NCI-H146 (cell line): ENCODE measurements around the gene HOXA4.
A peak's percentile ranks its signal among the peaks of the same experiment; 100 is the strongest.

ENCODE experiments used
- DNase-seq: peaks from one replicate; lab custom pipeline; 2025; lab: John Stamatoyannopoulos, UW

Gene HOXA4

DNA sequence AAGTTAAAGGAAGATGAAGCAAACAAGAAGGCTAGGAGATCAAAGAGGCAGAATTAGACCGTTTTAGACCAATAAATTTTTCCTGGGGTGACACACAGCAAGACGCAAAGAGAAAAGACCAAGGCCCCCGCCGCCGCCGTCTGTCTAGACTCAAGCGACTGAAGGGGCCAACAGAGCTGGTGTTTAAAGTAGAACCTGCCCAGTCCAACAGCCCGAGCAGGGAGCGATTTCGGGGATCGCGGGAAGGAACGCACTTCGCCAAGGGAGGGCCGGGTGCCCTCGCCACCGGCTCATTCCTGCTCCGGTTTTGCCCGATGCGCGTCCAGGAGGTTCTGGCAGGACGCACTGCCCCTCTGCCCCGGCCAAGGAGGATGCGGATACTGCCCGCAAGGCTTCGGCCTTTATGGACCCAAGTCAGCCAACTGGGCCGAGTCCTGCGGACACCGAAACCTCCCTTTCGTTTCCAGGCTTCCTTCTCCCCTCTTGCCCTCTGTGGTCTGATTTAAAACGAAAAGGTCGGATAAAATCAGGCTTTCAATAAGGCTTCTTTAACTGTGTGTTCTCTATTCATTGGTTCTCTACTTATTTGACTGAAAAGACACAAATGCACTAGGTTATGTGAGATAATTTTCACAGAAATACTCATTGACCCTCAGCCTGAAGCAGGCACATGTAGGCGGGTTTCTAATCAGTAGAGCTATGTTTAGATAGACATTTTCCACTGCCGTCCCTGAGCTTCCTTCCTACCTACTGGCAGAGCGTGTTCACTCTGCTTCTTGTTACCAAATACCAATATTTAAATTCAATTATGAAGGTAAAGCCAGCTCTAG lies 28.1 kb upstream of the HOXA4 start:
- no peak for DNase-seq

DNA sequence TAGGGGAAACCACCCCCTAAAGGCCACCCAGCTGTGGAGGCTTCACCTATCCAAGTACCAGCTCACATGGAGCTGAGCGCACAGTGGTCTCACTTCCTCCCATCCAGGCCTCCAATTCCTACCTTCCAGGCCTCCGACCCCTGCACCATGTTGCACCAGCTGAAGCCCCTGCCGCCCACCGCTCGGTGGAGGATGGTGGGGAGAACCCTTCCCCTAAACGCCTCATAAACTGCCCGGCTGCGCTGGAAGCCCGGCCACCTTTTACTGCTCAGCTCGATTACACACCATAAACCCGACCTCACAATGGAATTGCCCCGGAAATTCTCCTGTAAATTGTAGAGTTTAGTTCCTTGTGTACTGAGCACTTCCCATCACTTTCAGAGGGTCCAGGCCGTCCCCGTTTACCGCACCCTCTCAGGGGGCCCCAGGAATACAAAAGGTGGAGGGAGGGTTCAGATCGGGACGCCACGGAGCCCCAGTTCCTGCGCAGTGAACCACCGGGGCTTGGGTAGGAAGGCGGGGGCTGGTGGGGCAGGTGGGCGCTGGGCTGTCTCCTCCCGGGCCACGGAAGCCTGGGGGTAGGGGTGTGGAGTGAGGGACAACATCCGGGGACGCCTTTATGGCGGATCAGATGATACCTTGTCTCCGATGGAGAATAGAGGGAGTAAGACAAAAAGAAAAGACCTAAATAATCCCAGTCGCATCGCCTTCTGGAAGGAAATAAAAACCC lies 27.3 kb upstream of the HOXA4 start:
- DNase-seq = no peak

DNA sequence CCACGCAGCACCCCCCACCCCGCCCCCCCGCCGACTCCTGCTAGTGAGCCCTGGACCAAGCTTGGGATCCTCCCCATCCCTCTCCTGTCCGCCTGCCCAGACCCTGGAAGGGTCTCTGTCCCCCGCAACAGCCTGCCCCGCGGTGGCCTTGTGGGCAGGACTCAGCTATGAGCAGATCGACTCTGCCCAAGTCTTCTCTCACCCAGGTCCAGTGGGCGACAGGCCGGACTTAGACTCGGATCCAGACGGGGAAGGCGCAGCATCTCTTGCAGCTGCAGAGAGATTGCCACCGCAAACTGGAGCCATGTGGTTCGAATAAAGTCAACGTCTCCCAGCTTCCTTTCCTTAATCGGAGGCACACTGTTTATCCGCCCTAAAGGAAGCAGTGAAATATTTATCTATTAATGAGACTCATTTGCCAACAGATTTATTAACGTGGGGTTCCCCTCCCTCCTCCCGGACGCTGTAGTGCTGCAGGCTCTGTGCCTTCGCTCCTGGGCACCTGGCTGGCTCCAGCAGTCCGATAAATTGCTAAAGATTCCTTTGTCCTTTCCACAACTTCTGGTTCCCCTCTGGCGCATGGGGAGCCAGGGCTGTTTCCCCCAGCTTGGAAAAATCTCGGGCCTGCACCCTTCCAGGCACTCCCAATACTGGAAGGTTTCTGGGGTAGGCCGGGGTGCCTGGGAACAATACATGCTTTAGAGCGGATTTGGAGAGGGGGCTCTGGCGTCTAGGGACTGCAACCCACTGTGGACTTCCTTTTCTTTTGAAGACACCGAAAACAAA lies 26.6 kb upstream of the HOXA4 start:
- DNase-seq = peak; percentile 40

DNA sequence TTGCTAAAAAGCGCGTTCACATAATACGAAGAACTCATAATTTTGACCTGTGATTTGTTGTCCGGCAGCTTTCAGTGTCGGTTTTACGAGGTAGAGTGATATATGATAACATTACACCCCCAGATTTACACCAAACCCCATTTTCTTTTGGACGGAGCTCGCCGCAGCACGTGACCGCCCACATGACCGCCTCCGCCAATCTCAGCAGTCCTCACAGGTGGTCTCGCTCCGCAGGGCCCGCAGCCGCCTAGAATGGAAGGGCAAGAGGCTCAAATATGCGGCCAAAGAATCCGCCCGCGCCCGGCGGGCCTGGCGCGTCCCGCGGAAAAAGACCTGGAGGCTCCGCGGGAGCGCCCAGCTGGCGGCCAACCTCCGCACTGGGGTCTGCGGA lies 25.9 kb upstream of the HOXA4 start, which contains the start of gene HOXA7:
TSS of gene HOXA7 (minus strand) at position 168 of the 391 bp plus-strand sequence. CDS start at position 38, 130 bp downstream.
- peak; percentile 80 for DNase-seq

DNA sequence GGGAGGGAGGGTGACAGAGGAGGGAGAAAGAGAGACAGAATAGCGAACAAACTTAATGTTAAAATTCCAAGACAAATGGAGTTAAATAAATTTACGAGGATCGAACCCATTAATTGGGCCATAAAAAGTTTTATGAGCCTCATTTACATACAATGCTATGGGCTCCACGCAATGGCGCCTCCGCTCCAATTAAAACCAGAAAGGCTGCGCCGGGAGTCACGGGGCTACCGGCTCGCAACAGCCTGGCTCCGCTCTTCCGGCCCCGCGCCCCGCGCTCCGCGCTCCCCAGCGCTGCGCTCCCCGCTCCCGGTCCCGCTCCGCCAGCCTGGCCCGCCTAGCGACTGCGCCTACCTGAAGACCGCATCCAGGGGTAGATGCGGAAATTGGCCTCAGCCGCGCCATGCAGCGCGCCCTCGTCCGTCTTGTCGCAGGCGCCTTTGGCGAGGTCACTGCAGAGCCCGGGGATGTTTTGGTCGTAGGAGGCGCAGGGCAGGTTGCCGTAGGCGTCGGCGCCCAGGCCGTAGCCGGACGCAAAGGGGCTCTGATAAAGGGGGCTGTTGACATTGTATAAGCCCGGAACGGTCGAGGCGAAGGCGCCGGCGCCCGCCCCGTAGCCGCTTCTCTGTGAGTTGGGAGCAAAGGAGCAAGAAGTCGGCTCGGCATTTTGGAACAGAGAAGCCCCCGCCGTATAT lies 25.4 kb upstream of the HOXA4 start:
- DNase-seq = peak; percentile 47

DNA sequence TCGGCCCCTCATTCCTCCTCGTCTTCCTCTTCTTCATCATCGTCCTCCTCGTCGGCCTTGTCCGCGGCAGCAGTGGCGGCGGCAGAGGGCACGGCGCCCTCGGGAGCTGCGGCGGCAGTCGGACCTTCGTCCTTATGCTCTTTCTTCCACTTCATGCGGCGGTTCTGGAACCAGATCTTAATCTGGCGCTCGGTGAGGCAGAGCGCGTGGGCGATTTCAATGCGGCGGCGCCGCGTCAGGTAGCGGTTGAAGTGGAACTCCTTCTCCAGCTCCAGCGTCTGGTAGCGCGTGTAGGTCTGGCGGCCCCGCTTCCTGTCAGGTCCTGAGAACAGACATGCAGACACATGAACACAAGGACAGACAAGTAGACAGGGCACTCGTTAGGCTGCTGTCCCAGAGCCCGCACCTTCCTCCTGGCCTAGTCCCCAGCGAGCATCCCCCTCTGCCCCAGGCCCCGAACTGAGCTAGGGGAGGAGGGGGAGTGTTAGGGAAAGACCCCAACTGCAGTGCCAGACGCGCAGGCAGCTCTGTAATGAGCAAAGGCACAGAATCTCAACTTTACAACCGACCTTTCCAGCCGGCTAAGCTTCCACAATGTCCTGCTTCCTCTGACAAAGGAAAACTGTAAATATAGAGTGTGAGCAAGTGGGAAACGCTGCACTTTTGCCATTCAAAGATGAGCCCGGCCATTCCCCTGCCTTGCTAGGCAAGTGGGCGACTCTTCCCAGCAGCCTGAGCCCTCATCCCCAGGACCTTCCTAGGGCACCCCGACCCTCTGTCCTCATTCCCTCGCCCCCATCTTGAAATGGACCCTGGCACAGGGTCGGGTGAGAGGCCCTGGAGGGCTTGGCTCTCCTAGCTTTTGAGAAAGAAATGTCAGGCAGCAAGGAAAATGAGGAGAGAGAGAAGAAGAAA lies 24.6 kb upstream of the HOXA4 start:
- DNase-seq = no peak

DNA sequence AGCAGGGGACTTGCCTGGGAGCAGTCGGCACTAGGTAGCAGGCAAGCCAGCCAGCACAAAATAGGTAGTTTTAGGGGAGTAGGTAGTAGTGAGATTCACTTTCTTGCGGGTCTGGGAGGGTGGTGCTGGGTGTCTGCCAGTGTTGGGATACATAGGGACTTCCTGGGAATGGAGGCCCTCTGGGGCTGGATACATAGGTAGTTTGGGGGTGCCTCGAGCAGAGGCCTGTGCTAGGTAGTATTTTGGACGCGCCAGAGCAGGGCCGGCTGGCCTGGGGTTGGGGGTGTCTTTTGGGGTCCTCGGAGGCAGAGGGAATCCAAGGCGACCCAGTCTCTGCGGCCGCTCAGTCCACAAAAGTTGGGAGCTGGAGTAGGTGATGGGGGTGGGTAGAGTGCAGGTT lies 23.8 kb upstream of the HOXA4 start:
- DNase-seq = no peak

DNA sequence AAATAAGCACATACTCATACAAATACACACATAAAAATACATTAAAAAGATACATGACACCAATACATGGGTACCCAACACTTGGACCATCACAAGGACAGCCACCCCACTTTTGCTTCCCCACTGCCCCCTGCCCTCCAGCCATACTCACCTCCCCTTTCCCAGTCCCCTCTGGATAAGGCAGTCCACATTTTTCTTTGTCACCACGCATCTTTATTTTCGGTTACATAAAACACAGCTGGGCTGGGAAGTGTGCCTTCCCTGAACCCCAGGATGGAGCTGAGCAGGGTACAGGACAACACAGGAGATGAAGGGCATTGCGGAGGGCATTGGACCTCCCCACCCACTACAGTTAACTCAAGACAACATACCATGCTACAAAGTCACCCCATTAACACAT lies 23.0 kb upstream of the HOXA4 start:
- no peak for DNase-seq

DNA sequence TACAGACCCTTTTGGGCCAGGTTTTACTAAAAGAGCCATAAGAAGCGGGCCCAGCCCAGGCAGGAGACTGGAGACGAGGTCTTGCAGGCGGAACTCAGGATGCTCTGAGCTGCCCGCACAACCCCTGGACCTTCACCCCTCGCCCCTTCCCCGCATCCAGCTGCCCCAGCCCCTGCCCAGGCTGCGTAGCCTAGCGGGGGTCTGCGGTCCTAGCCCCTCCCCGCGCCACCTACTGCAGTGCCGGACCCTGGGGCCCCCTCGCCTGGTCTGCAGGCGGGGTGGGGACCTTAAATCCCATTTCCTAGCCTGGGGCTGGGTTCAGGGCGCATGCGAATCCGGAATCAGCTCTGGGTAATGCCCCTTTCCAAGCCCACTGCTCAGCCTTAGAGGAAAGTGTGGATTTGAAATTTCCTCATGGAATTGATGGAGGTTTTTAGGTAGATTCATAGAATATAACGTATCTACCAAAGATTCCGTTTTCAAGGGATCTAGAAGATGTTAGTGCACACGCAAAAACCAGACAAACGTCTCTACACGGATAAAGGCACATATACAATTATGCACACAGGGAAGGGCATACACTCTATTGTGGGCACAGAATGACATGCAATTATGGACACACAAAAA lies 22.4 kb upstream of the HOXA4 start:
- DNase-seq = no peak

DNA sequence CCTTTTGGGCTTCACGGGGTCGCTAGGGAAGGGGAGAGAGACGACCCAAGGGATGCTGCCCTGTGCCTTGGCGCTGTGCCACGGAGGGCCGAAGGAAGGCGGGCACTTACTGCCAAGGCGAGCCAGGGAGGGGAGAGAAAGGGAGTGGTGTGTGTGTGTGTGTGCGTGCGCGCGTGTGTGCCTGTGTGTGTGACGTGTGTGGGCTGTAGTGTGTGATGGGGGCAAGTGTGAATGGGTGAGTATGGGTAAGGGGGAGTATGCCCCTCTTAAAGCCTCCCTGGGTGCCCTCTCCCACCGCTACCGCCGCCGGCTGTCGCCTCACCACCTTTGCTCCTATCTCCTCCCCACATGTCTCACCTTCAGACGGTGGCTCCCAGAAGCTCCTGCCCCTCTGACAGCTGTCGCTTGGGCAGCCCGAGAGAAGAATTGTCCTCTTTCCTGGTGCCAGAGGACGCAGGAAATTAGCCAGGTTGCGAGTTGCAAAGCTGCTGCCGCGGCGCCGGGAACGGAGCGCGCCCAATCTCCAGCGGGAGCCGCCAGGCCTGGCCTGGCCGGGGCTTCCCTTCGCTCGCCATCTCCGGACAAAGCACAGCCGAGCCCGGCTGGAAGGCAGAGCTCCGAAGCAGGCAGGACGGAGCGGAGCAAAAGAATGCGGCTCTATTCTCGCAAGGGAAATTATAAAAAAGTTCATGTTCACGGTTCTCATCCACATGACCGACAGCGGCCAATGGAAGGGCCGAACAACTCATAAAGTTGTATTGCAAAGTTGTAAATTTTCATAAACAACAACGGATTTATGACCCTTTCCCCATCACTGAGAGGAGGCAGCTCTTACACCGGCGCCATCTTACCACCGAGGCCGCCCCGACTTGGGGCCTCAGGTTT lies 21.6 kb upstream of the HOXA4 start, which contains the start of gene HOXA3:
TSS of gene HOXA3 (minus strand) at position 653 of the 885 bp plus-strand sequence. CDS start 41,943 bp downstream, outside the sequence.
- DNase-seq = no peak

DNA sequence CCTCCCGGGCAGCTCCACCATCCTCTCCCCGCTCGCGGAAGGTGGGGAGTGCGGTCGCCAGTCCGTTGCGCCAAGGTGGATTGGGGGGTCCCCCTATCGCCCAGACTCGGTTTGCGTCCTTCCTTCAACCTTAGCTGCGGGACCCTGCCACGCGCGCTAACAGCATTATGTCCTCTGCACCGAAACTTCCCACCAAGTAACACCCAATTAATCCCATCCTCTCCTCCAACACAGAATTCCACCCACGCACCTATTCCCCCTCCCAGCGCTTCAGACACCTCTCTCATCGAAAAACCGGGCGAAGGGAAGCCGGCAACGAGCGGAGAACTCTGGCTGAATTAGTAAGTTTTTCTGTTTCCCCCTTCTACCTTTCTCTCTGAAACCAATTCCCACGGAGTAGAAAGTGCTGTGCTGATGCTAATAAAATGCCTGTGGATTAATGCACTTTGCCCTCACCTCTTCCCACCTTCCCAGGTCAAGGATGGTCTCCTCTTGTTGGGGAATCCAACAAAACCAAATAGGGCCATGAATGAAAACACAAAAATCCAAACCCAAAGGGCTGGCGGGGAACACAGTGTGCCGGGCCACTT lies 20.9 kb upstream of the HOXA4 start:
- no peak for DNase-seq

DNA sequence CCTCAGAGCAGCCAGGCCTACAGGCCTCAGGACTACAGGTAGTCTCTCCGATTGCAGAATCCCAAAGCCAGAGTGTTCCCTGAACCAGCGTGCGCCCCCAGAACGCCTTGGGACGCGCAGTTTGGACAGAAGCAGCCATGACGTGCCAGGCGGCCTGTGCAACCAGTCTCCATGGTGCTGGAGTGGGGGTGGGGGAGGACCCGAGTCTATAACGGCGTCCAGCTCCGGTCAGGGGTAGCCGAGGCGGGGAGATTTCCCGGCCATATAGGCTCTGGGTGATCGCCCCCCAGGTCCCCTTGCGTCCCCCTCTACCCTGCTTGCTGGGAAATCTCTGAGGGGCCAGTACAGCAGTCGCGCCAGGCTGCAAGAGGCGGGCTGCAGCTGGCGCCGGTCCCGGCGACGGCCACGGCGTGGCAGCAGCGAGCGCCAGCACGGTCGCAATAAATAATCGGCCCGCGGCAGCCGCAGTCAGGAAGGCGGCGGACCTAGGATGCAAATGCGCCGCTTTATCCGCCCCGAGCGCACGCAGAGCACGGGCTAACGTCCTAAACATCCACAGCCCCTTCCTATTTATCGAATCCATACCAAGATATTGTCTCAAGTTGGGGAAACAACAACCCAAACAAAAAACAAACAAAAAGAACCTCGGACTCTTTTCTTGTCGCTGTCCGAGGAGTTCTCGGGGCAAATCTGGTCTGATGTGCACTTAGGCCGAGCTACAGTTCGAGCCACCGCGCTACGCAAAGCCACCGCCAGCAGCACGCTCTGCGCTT lies 20.2 kb upstream of the HOXA4 start:
- peak; percentile 54 for DNase-seq

DNA sequence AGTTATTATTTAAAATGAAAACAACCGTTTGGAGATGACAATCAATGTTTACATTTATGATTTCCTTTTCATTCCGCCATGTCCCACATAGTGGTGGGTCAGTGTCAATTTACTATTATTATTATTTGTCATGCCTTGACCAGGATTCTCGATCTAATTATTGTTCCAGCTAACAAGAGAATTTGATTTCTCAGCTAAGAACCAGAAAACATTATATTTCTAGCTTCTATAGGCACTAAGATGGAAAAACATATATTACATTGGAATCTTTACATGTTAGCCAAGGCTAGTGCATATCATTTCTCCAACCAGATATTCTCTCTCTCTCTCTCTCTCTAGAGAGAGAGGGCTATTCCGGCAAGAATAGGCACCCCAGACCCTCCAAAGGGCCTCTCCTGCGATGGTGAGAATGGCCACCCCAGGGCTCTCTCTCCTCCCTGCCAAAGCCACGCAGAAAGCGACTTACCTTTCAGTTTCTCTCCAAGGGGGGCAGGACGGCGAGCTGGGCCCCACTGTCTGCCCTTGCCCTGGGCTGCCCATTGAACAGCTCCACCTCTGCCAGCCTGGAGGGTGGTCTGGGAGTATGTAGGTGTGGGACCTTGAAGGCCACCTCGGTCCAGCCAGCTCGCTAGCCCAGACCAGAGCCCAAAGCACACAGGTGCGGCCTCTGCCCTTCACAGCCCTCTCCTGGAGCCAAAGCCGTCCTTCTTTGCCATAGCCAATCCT lies 19.4 kb upstream of the HOXA4 start:
- DNase-seq = peak; percentile 13

DNA sequence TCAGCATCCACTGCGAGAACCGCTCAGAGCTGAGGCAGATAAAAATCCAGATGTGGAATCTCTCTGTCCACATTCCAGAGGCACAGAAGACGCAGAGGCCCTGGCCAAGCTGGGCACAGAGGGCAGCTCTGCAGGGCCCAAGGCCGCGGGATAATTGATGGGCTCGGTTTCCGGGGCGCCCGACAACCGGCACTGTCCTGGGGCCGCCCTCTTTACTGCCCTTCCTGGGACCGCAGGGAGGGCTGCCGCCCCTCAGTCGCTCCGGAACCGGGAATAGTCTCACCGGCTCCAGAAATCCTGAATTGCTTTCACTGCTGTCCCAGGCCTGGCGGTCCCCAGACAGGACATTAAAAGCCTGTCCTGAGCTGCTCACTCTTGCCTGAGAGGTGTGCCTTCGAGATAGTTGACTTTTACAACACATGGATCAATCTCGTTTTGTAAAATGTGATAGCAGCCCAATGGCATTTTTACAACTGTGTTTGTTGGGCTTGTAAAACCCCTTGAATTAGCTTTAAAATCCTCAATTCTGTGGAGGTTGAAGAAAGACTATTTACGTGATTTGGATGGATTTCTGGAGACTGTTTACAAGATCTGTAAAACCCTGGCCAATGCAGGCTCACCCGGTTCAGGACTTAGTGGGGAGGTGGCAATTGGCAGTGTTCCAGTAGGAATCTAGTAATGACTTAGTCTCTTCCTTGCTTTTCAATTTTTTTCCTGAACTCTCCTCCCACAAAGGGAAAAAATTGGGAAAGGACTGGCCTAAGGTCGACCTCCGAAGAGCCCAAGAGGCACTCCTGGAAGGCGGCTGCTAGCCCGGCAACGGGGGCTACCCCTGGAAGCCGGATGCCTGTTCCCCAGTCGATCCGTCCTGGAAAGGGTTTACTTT lies 18.4 kb upstream of the HOXA4 start:
- no peak for DNase-seq

DNA sequence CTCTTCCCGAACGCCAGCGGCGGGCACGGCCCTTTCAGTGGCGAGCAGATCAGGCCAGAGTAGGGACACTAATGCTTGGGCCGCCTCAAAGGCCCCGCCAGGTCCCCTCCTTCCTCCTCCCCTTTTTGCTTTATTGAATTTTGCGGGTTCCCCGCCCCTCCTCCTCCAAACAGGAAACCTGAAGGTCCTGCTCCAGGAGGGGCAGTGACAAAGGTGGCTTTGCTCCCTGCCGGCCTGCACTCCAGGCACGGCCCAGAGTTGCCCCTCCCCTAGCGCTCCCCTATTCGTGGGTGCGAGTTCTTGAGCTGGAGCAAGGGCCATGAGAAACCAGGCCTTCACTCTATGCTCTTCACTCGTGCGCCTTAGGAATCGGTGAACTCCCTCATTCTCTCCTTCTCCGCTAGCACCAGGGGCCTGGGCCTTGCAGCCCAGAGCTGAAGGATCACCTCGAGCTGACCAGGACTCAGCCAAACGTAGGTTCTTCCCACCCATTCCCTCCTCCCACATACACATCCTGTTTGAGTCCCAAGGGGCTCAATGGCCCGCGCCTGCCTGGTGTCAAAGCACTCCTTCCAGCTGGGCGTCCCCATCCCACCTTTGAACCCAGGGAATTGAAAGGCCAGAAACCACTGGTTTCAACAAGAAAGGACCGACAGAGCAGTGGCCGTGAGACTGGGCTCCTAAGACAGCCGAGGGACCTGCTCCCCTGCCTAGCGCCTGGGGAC lies 17.6 kb upstream of the HOXA4 start:
- DNase-seq = peak; percentile 39
